Effector memory CD8-positive, alpha-beta T cell (primary cell): ENCODE data around the gene HBP1.
A peak's percentile ranks its signal among the peaks of the same experiment; 100 is the strongest.
"Not testable (repeated sequence)": the region's sequence is repeated elsewhere in the genome, so short reads cannot be mapped to it uniquely, and the experiment has no call there.

Source experiments
- ATAC-seq: fragments of 150-1000 bp; cut with Tn5 transposase; replicated peaks from 2 replicates; pipeline ENCODE4 v1.10.0; 2021; ENCODE audit warnings: mild to moderate bottlenecking, moderate library complexity
- DNase-seq, 3 experiments: peaks; one replicate each; pipeline ENCODE4 v3.0.0; 2021
- H3K27ac Mint-ChIP-seq, 2 donors: one replicate each; pipeline ENCODE4 v1.8.0; 2022; ENCODE audit warnings: mild to moderate bottlenecking in 2 of 2, mixed read lengths in 2 of 2, moderate library complexity in 2 of 2
- H3K27me3 Mint-ChIP-seq, 2 donors: one replicate each; pipeline ENCODE4 v1.8.0; 2022; ENCODE audit warnings: mixed read lengths in 2 of 2
- H3K36me3 Mint-ChIP-seq: one replicate; pipeline ENCODE4 v1.8.0; 2022; ENCODE audit warnings: mild to moderate bottlenecking, moderate library complexity, mixed read lengths; ENCODE audit not compliant: insufficient read depth
- H3K4me1 Mint-ChIP-seq, 2 donors: one replicate each; pipeline ENCODE4 v1.8.0; 2022; ENCODE audit warnings: low read depth in 2 of 2, mixed read lengths in 2 of 2
- H3K4me3 Mint-ChIP-seq, 2 donors: one replicate each; pipeline ENCODE4 v1.8.0; 2022; ENCODE audit warnings: mild to moderate bottlenecking in 2 of 2, mixed read lengths in 2 of 2, moderate library complexity in 2 of 2
- H3K9me3 Mint-ChIP-seq, 2 donors: one replicate each; pipeline ENCODE4 v1.8.0; 2022; ENCODE audit warnings: mixed read lengths in 2 of 2
- total RNA-seq, 9 experiments: gene quantifications; one replicate each; lab custom pipeline; 2026; lab: John Stamatoyannopoulos, UW

Gene HBP1
- total RNA-seq, result 61.5 to 240 (median 139) reads per million in 9 experiments

GRCh38 chr7:107168233-107169119 is at the start of gene HBP1:
TSS of gene HBP1 (plus strand) at chr7:107169003. CDS start at chr7:107179894, 10,891 bp downstream.
- H3K4me1 Mint-ChIP-seq, result peaks cover 34 to 35% of the 10 kb centered on the region in 2 donors
- peaks cover 6 to 18% of the 10 kb centered on the region in 2 donors for H3K27me3 Mint-ChIP-seq
- peak within 1 kb of the TSS; percentile 95 to 97 for H3K4me3 Mint-ChIP-seq
- peaks cover 55% of the 10 kb centered on the region for H3K36me3 Mint-ChIP-seq
- H3K9me3 Mint-ChIP-seq, result no peaks in the 10 kb centered on the region
- peak within 1 kb of the TSS; percentile 99 for H3K27ac Mint-ChIP-seq
- DNase-seq (peak; percentile 96 to 98 (median 97)), ATAC-seq (peak; percentile 78)

- Mint-ChIP-seq H3K4me1 (no peaks in the 10 kb centered on the region), H3K36me3 (no peaks in the 10 kb centered on the region), H3K27me3 (peaks cover 20 to 21% of the 10 kb centered on the region in 2 donors), H3K9me3 (no peaks in the 10 kb centered on the region), H3K4me3 (no peak overlapping the region), H3K27ac (no peak overlapping the region)
- ATAC-seq (no peak), DNase-seq (no peak)
Measured at GRCh38 chr7:107119376-107120105, 49.3 kb upstream of the HBP1 start.

GRCh38 chr7:107122486-107122911 is 46.3 kb upstream of the HBP1 start:
- ATAC-seq (no peak), DNase-seq (no peak)
- Mint-ChIP-seq H3K27ac (no peak overlapping the region), H3K9me3 (no peaks in the 10 kb centered on the region), H3K4me1 (peaks cover 14% of the 10 kb centered on the region in 2 donors), H3K36me3 (peaks cover 8% of the 10 kb centered on the region), H3K27me3 (peaks cover 20 to 21% of the 10 kb centered on the region in 2 donors), H3K4me3 (no peak overlapping the region)

- H3K36me3 Mint-ChIP-seq, result peaks cover 8% of the 10 kb centered on the region
- peaks cover 12 to 14% of the 10 kb centered on the region in 2 donors for H3K27me3 Mint-ChIP-seq
- DNase-seq, result no peak
- H3K4me3 Mint-ChIP-seq, result no peak overlapping the region
- no peak for ATAC-seq
- H3K9me3 Mint-ChIP-seq, result no peaks in the 10 kb centered on the region
- peaks cover 14% of the 10 kb centered on the region in 2 donors for H3K4me1 Mint-ChIP-seq
- no peak overlapping the region for H3K27ac Mint-ChIP-seq
Measured at GRCh38 chr7:107123392-107123791, 45.4 kb upstream of the HBP1 start.

- ATAC-seq, result no peak
- peaks cover 8% of the 10 kb centered on the region for H3K36me3 Mint-ChIP-seq
- no peaks in the 10 kb centered on the region for H3K9me3 Mint-ChIP-seq
- peak overlapping the region; percentile 84 to 93 for H3K27ac Mint-ChIP-seq
- H3K4me1 Mint-ChIP-seq, result peaks cover 14% of the 10 kb centered on the region in 2 donors
- DNase-seq, result no peak
- H3K27me3 Mint-ChIP-seq, result no peaks in the 10 kb centered on the region
- peak overlapping the region; percentile 77 to 84 for H3K4me3 Mint-ChIP-seq
Measured at GRCh38 chr7:107125475-107125874, 43.3 kb upstream of the HBP1 start.

- ATAC-seq (no peak), DNase-seq (no peak)
- peaks cover 8% of the 10 kb centered on the region for H3K36me3 Mint-ChIP-seq
- peak overlapping the region in 1 of 2 donors; percentile 84 for H3K27ac Mint-ChIP-seq
- H3K9me3 Mint-ChIP-seq, result no peaks in the 10 kb centered on the region
- H3K27me3 Mint-ChIP-seq, result no peaks in the 10 kb centered on the region
- no peak overlapping the region for H3K4me3 Mint-ChIP-seq
- H3K4me1 Mint-ChIP-seq, result peaks cover 14% of the 10 kb centered on the region in 2 donors
Measured at GRCh38 chr7:107128217-107128616, 40.6 kb upstream of the HBP1 start.

- DNase-seq, result no peak
Measured at GRCh38 chr7:107128748-107129147, 40.1 kb upstream of the HBP1 start.

GRCh38 chr7:107130487-107131220 is 38.1 kb upstream of the HBP1 start:
- ATAC-seq (no peak), DNase-seq (no peak)
- Mint-ChIP-seq H3K36me3 (peaks cover 5% of the 10 kb centered on the region), H3K27me3 (no peaks in the 10 kb centered on the region), H3K27ac (no peak overlapping the region), H3K4me1 (peaks cover 7 to 9% of the 10 kb centered on the region in 2 donors), H3K9me3 (no peaks in the 10 kb centered on the region), H3K4me3 (no peak overlapping the region)

More at GRCh38 chr7:107128748-107129147, 40.1 kb upstream of the HBP1 start:
- ATAC-seq, result no peak
- Mint-ChIP-seq H3K4me3 (no peak overlapping the region), H3K27me3 (no peaks in the 10 kb centered on the region), H3K9me3 (no peaks in the 10 kb centered on the region), H3K4me1 (peaks cover 14% of the 10 kb centered on the region in 2 donors), H3K36me3 (peaks cover 8% of the 10 kb centered on the region), H3K27ac (no peak overlapping the region)

GRCh38 chr7:107133396-107133795 is 35.4 kb upstream of the HBP1 start:
- Mint-ChIP-seq H3K4me1 (no peaks in the 10 kb centered on the region), H3K36me3 (no peaks in the 10 kb centered on the region)
- no peak for DNase-seq

GRCh38 chr7:107138696-107139420 is 29.9 kb upstream of the HBP1 start:
- H3K9me3 Mint-ChIP-seq, result no peaks in the 10 kb centered on the region
- ATAC-seq, result no peak
- no peak overlapping the region for H3K4me3 Mint-ChIP-seq
- no peak overlapping the region for H3K27ac Mint-ChIP-seq
- no peaks in the 10 kb centered on the region for H3K27me3 Mint-ChIP-seq
- DNase-seq, result no peak
- H3K4me1 Mint-ChIP-seq, result no peaks in the 10 kb centered on the region
- no peaks in the 10 kb centered on the region for H3K36me3 Mint-ChIP-seq

More at GRCh38 chr7:107133396-107133795, 35.4 kb upstream of the HBP1 start:
- H3K27ac Mint-ChIP-seq, result no peak overlapping the region
- H3K4me3 Mint-ChIP-seq, result no peak overlapping the region
- no peak for ATAC-seq
- H3K9me3 Mint-ChIP-seq, result no peaks in the 10 kb centered on the region
- H3K27me3 Mint-ChIP-seq, result no peaks in the 10 kb centered on the region

GRCh38 chr7:107143875-107144274 is 24.9 kb upstream of the HBP1 start:
- not testable (repeated sequence) for H3K4me1 Mint-ChIP-seq, H3K36me3 Mint-ChIP-seq, DNase-seq, ATAC-seq, H3K4me3 Mint-ChIP-seq, H3K27ac Mint-ChIP-seq, H3K9me3 Mint-ChIP-seq, H3K27me3 Mint-ChIP-seq

GRCh38 chr7:107145067-107145838 is 23.6 kb upstream of the HBP1 start:
- Mint-ChIP-seq H3K9me3 (no peaks in the 10 kb centered on the region), H3K27ac (no peak overlapping the region), H3K4me3 (no peak overlapping the region), H3K27me3 (no peaks in the 10 kb centered on the region), H3K36me3 (no peaks in the 10 kb centered on the region), H3K4me1 (no peaks in the 10 kb centered on the region)
- DNase-seq (no peak), ATAC-seq (no peak)
